HepG2 (cell line): Measurements from ENCODE around the gene DLEC1. TPM values are rescaled to one million over a fixed set of nuclear protein-coding genes. Genes with fewer than 3 reads are reported as not detected.

Source experiments
- ATAC-seq: fragments of 200-7000 bp; cut with Tn5 transposase; 3 replicates; pipeline ENCODE4 v1.9.1; 2020; ENCODE audit warnings: mild to moderate bottlenecking, moderate library complexity
- BruUV-seq: library from RNA; stranded (reverse); fragments of 400-500 nt; replicated peaks from 2 replicates; lab custom pipeline; 2021; lab: Mats Ljungman, UMichigan
- CTCF ChIA-PET: fragments of 300-600 bp; formaldehyde crosslinking; extraction: SDS; loops from one replicate; lab custom pipeline; 2021; ENCODE audit warnings: low total read pairs, inconsistent platforms, low intra/inter-chr PET ratio; lab: Yijun Ruan, JAX
- POLR2A ChIA-PET: fragments of 350-600 bp; sonication (Branson Sonifier 250); formaldehyde crosslinking; loops from one replicate; lab custom pipeline; 2020; ENCODE audit warnings: antibody characterized with exemption, inconsistent platforms; lab: Yijun Ruan, JAX
- DNase-seq: peaks from one replicate; pipeline ENCODE4 v3.0.0-alpha.2; 2015; ENCODE audit warnings: low spot score
- FAIRE-seq: peaks from 3 replicates; lab custom pipeline; 2011; peaks lifted over from hg19 to GRCh38; lab: Jason Lieb, UNC
- H2AFZ ChIP-seq: one replicate; pipeline ENCODE4 v1.6.1; 2011; ENCODE audit warnings: low read length, inconsistent platforms
- H3K27ac ChIP-seq: fragments of 300-600 bp; 3 replicates; pipeline ENCODE4 v1.8.0; 2011; ENCODE audit warnings: mixed run types, mild to moderate bottlenecking, mixed read lengths, low read length, inconsistent platforms; ENCODE audit not compliant: insufficient read depth; ENCODE audit errors: extremely low read length
- H3K27me3 ChIP-seq, 2 experiments: fragments of 200-600 bp in 1 of 2; 2 replicates in 1 of 2; 3 replicates in 1 of 2; pipeline versions ENCODE4 v1.6.0 to v1.8.0; 2011; ENCODE audit warnings: low read length in 2 of 2, mild to moderate bottlenecking in 2 of 2, moderate library complexity in 2 of 2, inconsistent platforms in 1 of 2; ENCODE audit not compliant: insufficient read depth in 2 of 2, control insufficient read depth in 1 of 2
- H3K36me3 ChIP-seq, 2 experiments: fragments of 200-600 bp in 1 of 2; replicated peaks in 1 of 2; 2 replicates in 1 of 2; 3 replicates in 1 of 2; pipeline versions ENCODE4 v1.5.1 to v1.8.0; 2011; ENCODE audit warnings: low read length in 2 of 2, inconsistent platforms in 1 of 2; ENCODE audit not compliant: insufficient read depth in 2 of 2, control insufficient read depth in 1 of 2
- H3K4me1 ChIP-seq: 2 replicates; pipeline ENCODE4 v1.5.1; 2012; ENCODE audit warnings: low read length, inconsistent platforms; ENCODE audit not compliant: insufficient read depth
- H3K4me2 ChIP-seq: 2 replicates; pipeline ENCODE4 v1.6.0; 2011; ENCODE audit warnings: low read depth, low read length, inconsistent platforms
- H3K4me3 ChIP-seq, 3 experiments: fragments of 200-600 bp in 1 of 3; sonication (generic), shearing (Covaris generic) in 1 of 3; replicated peaks in 1 of 3; 2 replicates each; pipeline ENCODE4 v1.5.1; 2011 to 2016; ENCODE audit warnings: low read length in 3 of 3, inconsistent platforms in 2 of 3, low read depth in 2 of 3, mild to moderate bottlenecking in 2 of 3, control low read depth in 1 of 3, mixed read lengths in 1 of 3; ENCODE audit not compliant: insufficient read depth in 1 of 3
- H3K79me2 ChIP-seq: one replicate; pipeline ENCODE4 v1.6.1; 2011; ENCODE audit warnings: low read length, inconsistent platforms; ENCODE audit not compliant: insufficient read depth
- H3K9ac ChIP-seq: 2 replicates; pipeline ENCODE4 v1.6.0; 2011; ENCODE audit warnings: mild to moderate bottlenecking, low read depth, low read length, inconsistent platforms; ENCODE audit not compliant: insufficient read depth
- H3K9me3 ChIP-seq: 2 replicates; pipeline ENCODE4 v1.5.1; 2012; ENCODE audit warnings: mild to moderate bottlenecking, low read length
- H4K20me1 ChIP-seq: 2 replicates; pipeline ENCODE4 v1.6.0; 2011; ENCODE audit warnings: inconsistent platforms, mild to moderate bottlenecking, low read length, moderate library complexity; ENCODE audit not compliant: insufficient read depth
- ETV5 ChIP-seq: IDR thresholded peaks from 2 replicates; pipeline ENCODE4 v1.6.1; 2018; ENCODE audit warnings: missing biosample characterization, missing genetic modification reagents, inconsistent platforms, borderline replicate concordance
- KDM1A ChIP-seq: IDR thresholded peaks from 2 replicates; pipeline ENCODE4 v1.6.1; 2016; ENCODE audit warnings: missing compliant biosample characterization
- MAFK ChIP-seq, 2 experiments: IDR thresholded peaks in 1 of 2; conservative IDR thresholded peaks in 1 of 2; 2 replicates each; pipeline ENCODE4 v1.6.1; 2011; ENCODE audit warnings: improper control_type of control experiment in 2 of 2, low read length in 2 of 2
- POLR2A ChIP-seq, 2 experiments: IDR thresholded peaks; 2 replicates each; pipeline ENCODE4 v1.6.1; 2011; ENCODE audit warnings: low read depth in 2 of 2, low read length in 2 of 2, mild to moderate bottlenecking in 1 of 2, moderate library complexity in 1 of 2; ENCODE audit not compliant: insufficient read depth in 1 of 2
- SMARCE1 ChIP-seq: fragments of 450-650 bp; IDR thresholded peaks from 2 replicates; pipeline ENCODE4 v1.6.1; 2017; ENCODE audit warnings: borderline replicate concordance
- SRF ChIP-seq: IDR thresholded peaks from 2 replicates; pipeline ENCODE4 v1.6.1; 2011; ENCODE audit warnings: mild to moderate bottlenecking, low read depth, low read length, moderate library complexity
- TEAD2 ChIP-seq: sonication (generic); formaldehyde crosslinking; IDR thresholded peaks from 2 replicates; pipeline ENCODE4 v1.9.0; 2021; ENCODE audit warnings: missing genetic modification reagents
- ZEB1 ChIP-seq: IDR thresholded peaks from 2 replicates; pipeline ENCODE4 v1.6.1; 2012; ENCODE audit warnings: mild to moderate bottlenecking, low read depth, inconsistent platforms; ENCODE audit not compliant: insufficient replicate concordance
- ZNF550 ChIP-seq: sonication (generic); formaldehyde crosslinking; IDR thresholded peaks from 2 replicates; pipeline ENCODE4 v1.4.0; 2020; ENCODE audit warnings: mild to moderate bottlenecking, missing genetic modification reagents, borderline replicate concordance
- ZNF746 ChIP-seq: sonication (generic); formaldehyde crosslinking; IDR thresholded peaks from 2 replicates; pipeline ENCODE4 v1.8.0; 2022; ENCODE audit warnings: mild to moderate bottlenecking, missing genetic modification reagents
- WGBS: methylation state at CpG from one replicate; pipeline ENCODE4 v1.1.6; 2017; ENCODE audit warnings: low lambda C conversion rate; 5-methylcytosine and 5-hydroxymethylcytosine counted together
- in situ Hi-C: cut with HindIII; loops from 2 replicates; pipeline ENCODE4 v1.10.0; 2017; ENCODE audit warnings: low pct_unique_long_range_greater_than_20kb; ENCODE audit not compliant: extremely low pct_ligation_motif_present
- intact Hi-C: fragments of 100-400 bp; cut with micrococcal nuclease; formaldehyde crosslinking; loops from one replicate; pipeline ENCODE4 v1.10.0; 2022; ENCODE audit not compliant: unreplicated experiment
- polyA plus RNA-seq, 8 experiments: library from polyadenylated mRNA; depleted of rRNA in 3 of 8; stranded (reverse) in 7 of 8; unstranded in 1 of 8; fragments of >200 nt; fragmentation: Illumina TruSeq in 4 of 8; extraction: Trizol in 4 of 8; gene quantifications; 2 replicates each; pipeline versions ENCODE4 v1.2.1 to v1.2.3, GENCODE V29; 2011 to 2016; ENCODE audit warnings: low read depth in 4 of 8, missing spikeins in 1 of 8, mixed read lengths in 1 of 8; ENCODE audit not compliant: insufficient read depth in 1 of 8
- total RNA-seq, 5 experiments: library from RNA; depleted of rRNA; stranded (reverse); fragments of >200 nt; fragmentation: Illumina TruSeq; extraction: Trizol; gene quantifications; 2 replicates each; pipeline ENCODE4 v1.2.3, GENCODE V29; 2016; ENCODE audit warnings: low read depth in 1 of 5
- TF ChIP-seq, protein P1 (sequence below), 2 experiments: fragments of 450-650 bp in 1 of 2; sonication (generic) in 1 of 2; formaldehyde crosslinking; IDR thresholded peaks; 2 replicates each; pipeline versions ENCODE4 v1.5.0 to v1.8.0; 2020 to 2022; ENCODE audit warnings: mild to moderate bottlenecking in 1 of 2, missing genetic modification reagents in 1 of 2
- TF ChIP-seq, protein P2 (sequence below): sonication (generic); formaldehyde crosslinking; IDR thresholded peaks from 2 replicates; pipeline ENCODE4 v1.4.0; 2020; ENCODE audit warnings: missing genetic modification reagents
- TF ChIP-seq, protein P3 (sequence below): sonication (generic); formaldehyde crosslinking; IDR thresholded peaks from 2 replicates; pipeline ENCODE4 v1.4.0; 2020; ENCODE audit warnings: missing genetic modification reagents, mild to moderate bottlenecking, borderline replicate concordance
- TF ChIP-seq, protein P4 (sequence below): sonication (generic); formaldehyde crosslinking; IDR thresholded peaks from 2 replicates; pipeline ENCODE4 v1.5.1; 2020; ENCODE audit warnings: missing genetic modification reagents, mild to moderate bottlenecking, borderline replicate concordance
- TF ChIP-seq, protein P5 (sequence below): sonication (generic); formaldehyde crosslinking; IDR thresholded peaks from 2 replicates; pipeline ENCODE4 v1.4.0; 2020; ENCODE audit warnings: missing genetic modification reagents, mild to moderate bottlenecking, borderline replicate concordance

Gene DLEC1
- total and polyA plus RNA-seq, 2 of the 13 experiments (the other 11 are each of a cell fraction or from before 2014, with no cell fraction given) = 0.09 TPM; not detected in 1

DNA sequence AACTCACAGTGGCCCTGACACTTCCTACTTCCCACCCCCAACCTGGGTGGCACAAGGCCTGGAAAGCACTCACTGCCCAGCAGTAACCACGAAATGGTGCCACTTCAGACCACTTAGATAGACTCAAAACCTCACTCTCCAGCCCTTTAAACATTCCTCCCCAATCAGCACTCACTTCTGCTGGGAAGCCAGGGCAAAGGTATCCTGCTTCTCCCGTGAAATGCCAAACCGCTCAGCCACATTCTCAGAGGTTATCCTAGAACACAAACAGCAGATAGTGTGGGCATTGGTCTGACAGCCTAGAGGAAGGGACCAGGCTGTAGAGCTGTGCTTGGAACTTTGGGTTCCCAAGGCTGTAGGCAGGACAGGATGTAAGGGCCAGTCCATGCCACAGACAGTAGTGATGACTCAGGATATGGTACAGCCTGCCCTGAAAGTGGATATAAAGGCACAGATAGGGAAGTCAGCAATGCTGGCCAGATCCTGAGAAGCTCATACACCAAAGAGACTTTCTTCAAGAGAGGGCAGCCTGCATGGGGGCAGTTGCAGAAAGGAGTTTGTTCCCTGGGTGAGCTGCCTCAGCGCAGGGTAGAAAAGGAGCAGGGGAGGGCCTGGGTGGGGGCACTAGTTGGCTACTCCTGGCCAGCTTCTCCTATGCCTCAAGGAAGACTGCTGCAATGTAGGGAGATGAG, 88.7 kb downstream of the DLEC1 start:
- DNase-seq = no peak
- Histone ChIP-seq H3K4me3 (no peak overlapping the region), H3K27me3 (no peaks in the 10 kb centered on the region), H3K36me3 (peaks cover 42 to 92% of the 10 kb centered on the region in 2 experiments), H3K4me2 (0 out of 2 replicates have a peak overlapping the region, but pooled peaks have one; percentile 7), H3K4me1 (peaks cover 95% of the 10 kb centered on the region), H2AFZ (no peak overlapping the region), H4K20me1 (peaks cover 52% of the 10 kb centered on the region), H3K27ac (peak overlapping the region; percentile 41), H3K9me3 (no peaks in the 10 kb centered on the region), H3K9ac (no peak overlapping the region), H3K79me2 (peaks cover 49% of the 10 kb centered on the region)
- no peak for FAIRE-seq
- intact Hi-C loops (no loop called here), in situ Hi-C loops (loop anchor here (25.0 kb wide), 1 partner anchor 335 kb away; the partner anchor contains the start of gene ACVR2B)
- ATAC-seq = no peak
- ChIA-PET CTCF (no interaction called here), POLR2A (interaction anchor here (0.7 to 6.9 kb wide), 3 partner anchors 9 to 264 kb away, joined by 3 to 87 read pairs (median 8); partner anchors contain the start of gene ACAA1)
- WGBS = 98% methylated on average over 4 of the region's 4 CpGs
- no TSS peak for BruUV-seq
- TF ChIP-seq, protein P1, sequence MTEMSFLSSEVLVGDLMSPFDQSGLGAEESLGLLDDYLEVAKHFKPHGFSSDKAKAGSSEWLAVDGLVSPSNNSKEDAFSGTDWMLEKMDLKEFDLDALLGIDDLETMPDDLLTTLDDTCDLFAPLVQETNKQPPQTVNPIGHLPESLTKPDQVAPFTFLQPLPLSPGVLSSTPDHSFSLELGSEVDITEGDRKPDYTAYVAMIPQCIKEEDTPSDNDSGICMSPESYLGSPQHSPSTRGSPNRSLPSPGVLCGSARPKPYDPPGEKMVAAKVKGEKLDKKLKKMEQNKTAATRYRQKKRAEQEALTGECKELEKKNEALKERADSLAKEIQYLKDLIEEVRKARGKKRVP (CRISPR knock-in tag; IDR thresholded peaks at IDR 0.05) = no peak
- TF ChIP-seq SMARCE1 (no peak), ZNF746 (CRISPR knock-in tag) (no peak), KDM1A (CRISPR knock-in tag) (no peak), ZNF550 (CRISPR knock-in tag) (no peak), TEAD2 (CRISPR knock-in tag) (no peak), MAFK (conservative IDR thresholded peaks at IDR 0.05 in 1 of 2, IDR thresholded peaks at IDR 0.05 in 1 of 2; ENCODE audit: low read length in 2 of 2) (no peak), ETV5 (CRISPR knock-in tag) (0 out of 2 replicates have a peak, but pooled peaks have one; percentile 18), SRF (no peak), POLR2A (IDR thresholded peaks at IDR 0.05; ENCODE audit: insufficient read depth in 1 of 2, low read depth in 2 of 2, low read length in 2 of 2) (peak in 1 of 2 experiments; percentile 31; a peak in 1 of 4 replicates), ZEB1 (no peak)
- TF ChIP-seq, protein P2, sequence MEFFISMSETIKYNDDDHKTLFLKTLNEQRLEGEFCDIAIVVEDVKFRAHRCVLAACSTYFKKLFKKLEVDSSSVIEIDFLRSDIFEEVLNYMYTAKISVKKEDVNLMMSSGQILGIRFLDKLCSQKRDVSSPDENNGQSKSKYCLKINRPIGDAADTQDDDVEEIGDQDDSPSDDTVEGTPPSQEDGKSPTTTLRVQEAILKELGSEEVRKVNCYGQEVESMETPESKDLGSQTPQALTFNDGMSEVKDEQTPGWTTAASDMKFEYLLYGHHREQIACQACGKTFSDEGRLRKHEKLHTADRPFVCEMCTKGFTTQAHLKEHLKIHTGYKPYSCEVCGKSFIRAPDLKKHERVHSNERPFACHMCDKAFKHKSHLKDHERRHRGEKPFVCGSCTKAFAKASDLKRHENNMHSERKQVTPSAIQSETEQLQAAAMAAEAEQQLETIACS = no peak
- TF ChIP-seq, protein P3, sequence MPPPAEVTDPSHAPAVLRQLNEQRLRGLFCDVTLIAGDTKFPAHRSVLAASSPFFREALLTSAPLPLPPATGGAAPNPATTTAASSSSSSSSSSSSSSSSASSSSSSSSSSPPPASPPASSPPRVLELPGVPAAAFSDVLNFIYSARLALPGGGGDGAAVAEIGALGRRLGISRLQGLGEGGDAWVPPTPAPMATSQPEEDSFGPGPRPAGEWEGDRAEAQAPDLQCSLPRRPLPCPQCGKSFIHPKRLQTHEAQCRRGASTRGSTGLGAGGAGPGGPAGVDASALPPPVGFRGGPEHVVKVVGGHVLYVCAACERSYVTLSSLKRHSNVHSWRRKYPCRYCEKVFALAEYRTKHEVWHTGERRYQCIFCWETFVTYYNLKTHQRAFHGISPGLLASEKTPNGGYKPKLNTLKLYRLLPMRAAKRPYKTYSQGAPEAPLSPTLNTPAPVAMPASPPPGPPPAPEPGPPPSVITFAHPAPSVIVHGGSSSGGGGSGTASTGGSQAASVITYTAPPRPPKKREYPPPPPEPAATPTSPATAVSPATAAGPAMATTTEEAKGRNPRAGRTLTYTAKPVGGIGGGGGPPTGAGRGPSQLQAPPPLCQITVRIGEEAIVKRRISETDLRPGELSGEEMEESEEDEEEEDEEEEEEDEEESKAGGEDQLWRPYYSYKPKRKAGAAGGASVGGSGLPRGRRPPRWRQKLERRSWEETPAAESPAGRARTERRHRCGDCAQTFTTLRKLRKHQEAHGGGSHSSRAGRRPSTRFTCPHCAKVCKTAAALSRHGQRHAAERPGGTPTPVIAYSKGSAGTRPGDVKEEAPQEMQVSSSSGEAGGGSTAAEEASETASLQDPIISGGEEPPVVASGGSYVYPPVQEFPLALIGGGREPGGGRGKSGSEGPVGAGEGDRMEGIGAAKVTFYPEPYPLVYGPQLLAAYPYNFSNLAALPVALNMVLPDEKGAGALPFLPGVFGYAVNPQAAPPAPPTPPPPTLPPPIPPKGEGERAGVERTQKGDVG = no peak
- TF ChIP-seq, protein P4, sequence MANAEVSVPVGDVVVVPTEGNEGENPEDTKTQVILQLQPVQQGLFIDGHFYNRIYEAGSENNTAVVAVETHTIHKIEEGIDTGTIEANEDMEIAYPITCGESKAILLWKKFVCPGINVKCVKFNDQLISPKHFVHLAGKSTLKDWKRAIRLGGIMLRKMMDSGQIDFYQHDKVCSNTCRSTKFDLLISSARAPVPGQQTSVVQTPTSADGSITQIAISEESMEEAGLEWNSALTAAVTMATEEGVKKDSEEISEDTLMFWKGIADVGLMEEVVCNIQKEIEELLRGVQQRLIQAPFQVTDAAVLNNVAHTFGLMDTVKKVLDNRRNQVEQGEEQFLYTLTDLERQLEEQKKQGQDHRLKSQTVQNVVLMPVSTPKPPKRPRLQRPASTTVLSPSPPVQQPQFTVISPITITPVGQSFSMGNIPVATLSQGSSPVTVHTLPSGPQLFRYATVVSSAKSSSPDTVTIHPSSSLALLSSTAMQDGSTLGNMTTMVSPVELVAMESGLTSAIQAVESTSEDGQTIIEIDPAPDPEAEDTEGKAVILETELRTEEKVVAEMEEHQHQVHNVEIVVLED (CRISPR knock-in tag) = no peak
- TF ChIP-seq, protein P5, sequence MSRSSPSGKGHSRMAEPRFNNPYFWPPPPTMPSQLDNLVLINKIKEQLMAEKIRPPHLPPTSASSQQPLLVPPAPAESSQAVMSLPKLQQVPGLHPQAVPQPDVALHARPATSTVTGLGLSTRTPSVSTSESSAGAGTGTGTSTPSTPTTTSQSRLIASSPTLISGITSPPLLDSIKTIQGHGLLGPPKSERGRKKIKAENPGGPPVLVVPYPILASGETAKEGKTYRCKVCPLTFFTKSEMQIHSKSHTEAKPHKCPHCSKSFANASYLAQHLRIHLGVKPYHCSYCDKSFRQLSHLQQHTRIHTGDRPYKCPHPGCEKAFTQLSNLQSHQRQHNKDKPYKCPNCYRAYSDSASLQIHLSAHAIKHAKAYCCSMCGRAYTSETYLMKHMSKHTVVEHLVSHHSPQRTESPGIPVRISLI (CRISPR knock-in tag) = no peak
